HepG2 (cell line): ENCODE results near the gene CTNNA2. TPM values are rescaled to one million over a fixed set of nuclear protein-coding genes. Genes with fewer than 3 reads are reported as not detected.

Source experiments
- PLRG1 ChIP-seq: fragments of 450-650 bp; conservative IDR thresholded peaks from 2 replicates; pipeline ENCODE4 v1.6.1; 2016
- ZNF12 ChIP-seq: sonication (generic); formaldehyde crosslinking; IDR thresholded peaks from 2 replicates; pipeline ENCODE4 v1.5.0; 2020; ENCODE audit warnings: missing genetic modification reagents
- ZNF263 ChIP-seq: sonication (generic); formaldehyde crosslinking; IDR thresholded peaks from 2 replicates; pipeline ENCODE4 v1.4.0; 2020; ENCODE audit warnings: missing genetic modification reagents
- polyA plus RNA-seq, 8 experiments: library from polyadenylated mRNA; depleted of rRNA in 3 of 8; stranded (reverse) in 7 of 8; unstranded in 1 of 8; fragments of >200 nt; fragmentation: Illumina TruSeq in 4 of 8; extraction: Trizol in 4 of 8; gene quantifications; 2 replicates each; pipeline versions ENCODE4 v1.2.1 to v1.2.3, GENCODE V29; 2011 to 2016; ENCODE audit warnings: low read depth in 4 of 8, missing spikeins in 1 of 8, mixed read lengths in 1 of 8; ENCODE audit not compliant: insufficient read depth in 1 of 8
- total RNA-seq, 5 experiments: library from RNA; depleted of rRNA; stranded (reverse); fragments of >200 nt; fragmentation: Illumina TruSeq; extraction: Trizol; gene quantifications; 2 replicates each; pipeline ENCODE4 v1.2.3, GENCODE V29; 2016; ENCODE audit warnings: low read depth in 1 of 5
- TF ChIP-seq, protein P1 (sequence below): sonication (generic); formaldehyde crosslinking; IDR thresholded peaks from 2 replicates; pipeline ENCODE4 v1.4.0; 2020; ENCODE audit warnings: mild to moderate bottlenecking, missing genetic modification reagents
- TF ChIP-seq, protein P2 (sequence below), 2 experiments: fragments of 450-650 bp in 1 of 2; sonication (generic) in 1 of 2; formaldehyde crosslinking; IDR thresholded peaks; 2 replicates each; pipeline versions ENCODE4 v1.5.0 to v1.8.0; 2020 to 2022; ENCODE audit warnings: mild to moderate bottlenecking in 1 of 2, missing genetic modification reagents in 1 of 2

CTNNA2 gene
- total and polyA plus RNA-seq, 2 of the 13 experiments (the other 11 are each of a cell fraction or from before 2014, with no cell fraction given) = not detected

DNA sequence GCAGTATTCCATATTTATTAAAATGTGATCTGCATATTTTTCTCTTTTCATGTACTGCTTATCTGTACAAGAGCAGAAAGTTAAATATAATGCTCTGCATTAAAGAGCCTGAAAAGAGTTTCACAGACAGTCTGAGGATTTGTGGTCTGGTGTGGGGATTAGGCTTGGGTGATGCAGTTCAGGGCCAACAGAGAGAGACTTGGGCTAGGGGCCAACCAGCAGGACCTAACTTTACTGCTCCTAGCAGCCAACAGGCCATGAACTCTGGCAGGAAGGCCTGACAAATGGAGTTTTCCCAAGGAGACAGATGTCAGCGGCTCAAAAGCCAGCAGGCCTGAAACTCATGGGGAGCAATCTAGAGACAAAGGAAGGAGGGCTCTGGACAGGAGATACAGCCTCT lies 622.1 kb downstream of the CTNNA2 start (continued):
- TF ChIP-seq, protein P1, sequence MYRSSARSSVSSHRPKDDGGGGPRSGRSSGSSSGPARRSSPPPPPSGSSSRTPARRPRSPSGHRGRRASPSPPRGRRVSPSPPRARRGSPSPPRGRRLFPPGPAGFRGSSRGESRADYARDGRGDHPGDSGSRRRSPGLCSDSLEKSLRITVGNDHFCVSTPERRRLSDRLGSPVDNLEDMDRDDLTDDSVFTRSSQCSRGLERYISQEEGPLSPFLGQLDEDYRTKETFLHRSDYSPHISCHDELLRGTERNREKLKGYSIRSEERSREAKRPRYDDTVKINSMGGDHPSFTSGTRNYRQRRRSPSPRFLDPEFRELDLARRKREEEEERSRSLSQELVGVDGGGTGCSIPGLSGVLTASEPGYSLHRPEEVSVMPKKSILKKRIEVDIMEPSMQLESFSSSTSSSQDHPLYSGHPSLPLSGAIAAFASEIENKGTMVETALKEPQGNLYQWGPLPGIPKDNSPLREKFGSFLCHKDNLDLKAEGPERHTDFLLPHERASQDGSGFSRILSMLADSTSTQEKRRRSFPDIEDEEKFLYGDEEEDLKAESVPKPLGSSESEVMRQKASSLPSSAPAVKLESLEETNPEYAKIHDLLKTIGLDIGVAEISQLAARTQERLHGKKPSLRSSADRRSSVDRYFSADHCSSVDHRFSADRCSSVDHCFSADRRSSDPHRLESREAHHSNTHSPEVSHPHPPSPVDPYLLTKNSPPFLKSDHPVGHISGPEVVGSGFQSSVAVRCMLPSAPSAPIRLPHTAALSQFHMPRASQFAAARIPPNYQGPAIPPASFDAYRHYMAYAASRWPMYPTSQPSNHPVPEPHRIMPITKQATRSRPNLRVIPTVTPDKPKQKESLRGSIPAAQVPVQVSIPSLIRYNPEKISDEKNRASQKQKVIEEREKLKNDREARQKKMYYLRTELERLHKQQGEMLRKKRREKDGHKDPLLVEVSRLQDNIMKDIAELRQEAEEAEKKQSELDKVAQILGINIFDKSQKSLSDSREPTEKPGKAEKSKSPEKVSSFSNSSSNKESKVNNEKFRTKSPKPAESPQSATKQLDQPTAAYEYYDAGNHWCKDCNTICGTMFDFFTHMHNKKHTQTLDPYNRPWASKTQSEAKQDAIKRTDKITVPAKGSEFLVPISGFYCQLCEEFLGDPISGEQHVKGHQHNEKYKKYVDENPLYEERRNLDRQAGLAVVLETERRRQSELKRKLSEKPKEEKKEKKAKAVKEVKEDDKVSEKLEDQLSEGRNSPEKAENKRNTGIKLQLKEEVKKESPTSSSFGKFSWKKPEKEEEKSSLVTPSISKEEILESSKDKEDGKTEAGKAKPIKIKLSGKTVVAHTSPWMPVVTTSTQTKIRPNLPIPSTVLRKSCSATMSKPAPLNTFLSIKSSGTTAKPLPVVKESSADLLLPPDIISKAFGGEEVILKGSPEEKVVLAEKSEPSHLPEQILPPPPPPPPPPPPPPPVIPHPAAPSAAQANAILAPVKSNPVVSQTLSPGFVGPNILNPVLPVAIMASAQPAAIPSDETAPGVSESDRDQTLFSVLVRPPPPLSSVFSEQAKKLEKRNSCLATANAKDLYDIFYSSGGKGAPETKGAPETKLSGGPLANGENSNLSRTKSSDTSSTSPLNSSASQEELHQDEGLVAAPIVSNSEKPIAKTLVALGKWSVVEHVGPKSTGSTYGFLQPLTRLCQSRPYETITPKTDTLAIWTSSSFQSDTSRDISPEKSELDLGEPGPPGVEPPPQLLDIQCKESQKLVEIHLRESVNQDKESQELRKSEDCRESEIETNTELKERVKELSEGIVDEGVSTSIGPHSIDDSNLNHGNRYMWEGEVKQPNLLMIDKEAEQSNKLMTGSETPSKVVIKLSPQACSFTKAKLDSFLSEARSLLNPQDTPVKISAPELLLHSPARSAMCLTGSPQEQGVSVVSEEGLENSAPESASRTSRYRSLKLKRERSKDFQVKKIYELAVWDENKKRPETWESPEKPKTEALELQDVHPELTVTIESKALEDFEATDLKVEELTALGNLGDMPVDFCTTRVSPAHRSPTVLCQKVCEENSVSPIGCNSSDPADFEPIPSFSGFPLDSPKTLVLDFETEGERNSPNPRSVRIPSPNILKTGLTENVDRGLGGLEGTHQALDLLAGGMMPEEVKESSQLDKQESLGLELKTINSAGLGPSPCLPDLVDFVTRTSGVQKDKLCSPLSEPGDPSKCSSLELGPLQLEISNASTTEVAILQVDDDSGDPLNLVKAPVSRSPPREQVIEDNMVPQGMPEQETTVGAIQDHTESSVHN (CRISPR knock-in tag) = no peak
- TF ChIP-seq PLRG1 (no peak), ZNF12 (CRISPR knock-in tag) (no peak), ZNF263 (CRISPR knock-in tag) (no peak)
- TF ChIP-seq, protein P2, sequence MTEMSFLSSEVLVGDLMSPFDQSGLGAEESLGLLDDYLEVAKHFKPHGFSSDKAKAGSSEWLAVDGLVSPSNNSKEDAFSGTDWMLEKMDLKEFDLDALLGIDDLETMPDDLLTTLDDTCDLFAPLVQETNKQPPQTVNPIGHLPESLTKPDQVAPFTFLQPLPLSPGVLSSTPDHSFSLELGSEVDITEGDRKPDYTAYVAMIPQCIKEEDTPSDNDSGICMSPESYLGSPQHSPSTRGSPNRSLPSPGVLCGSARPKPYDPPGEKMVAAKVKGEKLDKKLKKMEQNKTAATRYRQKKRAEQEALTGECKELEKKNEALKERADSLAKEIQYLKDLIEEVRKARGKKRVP (CRISPR knock-in tag; IDR thresholded peaks at IDR 0.05) = no peak
